Cardiac muscle cell (in vitro differentiated cells and primary cell): Measurements from ENCODE around the gene FKBP5. TPM values are rescaled to one million over a fixed set of nuclear protein-coding genes. Genes with fewer than 3 reads are reported as not detected.

Experiments used
- DNase-seq, 2 donors: peaks; one replicate each; pipeline versions ENCODE4 v3.0.0 to v3.0.0-alpha.2; 2010 to 2017; ENCODE audit warnings: low read depth in 1 of 2, low spot score in 1 of 2
- H3K27ac ChIP-seq: fragments of 200-600 bp; sonication (generic); 2 replicates; pipeline ENCODE4 v1.5.1; 2016
- H3K27me3 ChIP-seq: fragments of 200-600 bp; sonication (generic); 2 replicates; pipeline ENCODE4 v1.6.0; 2016; ENCODE audit warnings: control low read depth
- H3K36me3 ChIP-seq: fragments of 200-600 bp; sonication (generic); 2 replicates; pipeline ENCODE4 v1.5.1; 2016; ENCODE audit warnings: control low read depth
- H3K4me1 ChIP-seq: fragments of 200-600 bp; sonication (generic); 2 replicates; pipeline ENCODE4 v1.8.1; 2017; ENCODE audit warnings: low read depth, mild to moderate bottlenecking, mixed run types
- H3K4me3 ChIP-seq: fragments of 200-600 bp; sonication (generic); 2 replicates; pipeline ENCODE4 v1.5.1; 2016; ENCODE audit warnings: mild to moderate bottlenecking
- H3K9me3 ChIP-seq: fragments of 200-600 bp; sonication (generic); 2 replicates; pipeline ENCODE4 v1.5.1; 2017; ENCODE audit warnings: low read depth, mild to moderate bottlenecking, control low read depth
- polyA plus RNA-seq: library from polyadenylated mRNA; unstranded; fragments of >200 nt; fragmentation: Nextera tagmentation; extraction: Ambion mirVana; gene quantifications from 2 replicates; pipeline ENCODE4 v1.2.1, GENCODE V29; 2016
- total RNA-seq: library from RNA; depleted of rRNA; stranded (reverse); fragments of >200 nt; gene quantifications from 2 replicates; pipeline ENCODE4 v1.2.3, GENCODE V29; 2016
- TF ChIP-seq, protein P1 (sequence below): IDR thresholded peaks from 2 replicates; pipeline ENCODE4 v1.5.1; 2012; ENCODE audit warnings: low read depth, mild to moderate bottlenecking, low read length

FKBP5 gene
- total and polyA plus RNA-seq, 2 experiments from 2014 or later, result 32.4 to 53.0 TPM

DNA sequence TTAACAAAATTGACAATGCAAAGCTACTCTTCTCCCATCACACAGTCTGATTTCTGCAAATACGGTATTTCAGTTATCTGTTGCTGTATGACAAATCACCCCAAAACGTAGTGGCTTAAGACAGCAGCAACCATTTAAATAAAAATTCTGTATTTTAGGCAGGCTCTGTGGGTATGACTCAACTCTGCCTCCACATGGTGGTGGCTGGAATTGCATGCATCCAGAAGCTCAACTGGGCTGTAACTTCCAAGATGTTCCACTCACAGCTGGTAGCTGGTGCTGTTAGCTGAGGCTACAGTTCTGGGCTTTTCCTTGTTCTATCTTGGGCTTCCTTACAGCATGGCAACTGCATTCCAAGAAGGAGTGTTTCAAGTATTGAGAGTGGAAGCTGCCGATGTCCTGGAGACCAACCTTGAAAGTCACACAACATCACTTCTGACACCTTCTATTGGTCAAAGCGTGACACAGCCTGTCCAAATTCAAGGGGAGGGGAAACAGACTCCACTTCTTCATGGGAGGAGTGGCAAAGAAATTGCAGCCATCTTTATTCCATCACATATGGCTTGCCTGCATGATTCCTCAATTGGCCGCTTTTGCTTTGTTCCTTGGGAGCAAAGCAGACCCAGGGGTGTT lies 136.3 kb downstream of the FKBP5 start:
- Histone ChIP-seq H3K27ac (no peak overlapping the region), H3K4me3 (no peak overlapping the region), H3K27me3 (no peaks in the 10 kb centered on the region), H3K9me3 (no peaks in the 10 kb centered on the region), H3K4me1 (no peaks in the 10 kb centered on the region), H3K36me3 (no peaks in the 10 kb centered on the region)
- TF ChIP-seq, protein P1, sequence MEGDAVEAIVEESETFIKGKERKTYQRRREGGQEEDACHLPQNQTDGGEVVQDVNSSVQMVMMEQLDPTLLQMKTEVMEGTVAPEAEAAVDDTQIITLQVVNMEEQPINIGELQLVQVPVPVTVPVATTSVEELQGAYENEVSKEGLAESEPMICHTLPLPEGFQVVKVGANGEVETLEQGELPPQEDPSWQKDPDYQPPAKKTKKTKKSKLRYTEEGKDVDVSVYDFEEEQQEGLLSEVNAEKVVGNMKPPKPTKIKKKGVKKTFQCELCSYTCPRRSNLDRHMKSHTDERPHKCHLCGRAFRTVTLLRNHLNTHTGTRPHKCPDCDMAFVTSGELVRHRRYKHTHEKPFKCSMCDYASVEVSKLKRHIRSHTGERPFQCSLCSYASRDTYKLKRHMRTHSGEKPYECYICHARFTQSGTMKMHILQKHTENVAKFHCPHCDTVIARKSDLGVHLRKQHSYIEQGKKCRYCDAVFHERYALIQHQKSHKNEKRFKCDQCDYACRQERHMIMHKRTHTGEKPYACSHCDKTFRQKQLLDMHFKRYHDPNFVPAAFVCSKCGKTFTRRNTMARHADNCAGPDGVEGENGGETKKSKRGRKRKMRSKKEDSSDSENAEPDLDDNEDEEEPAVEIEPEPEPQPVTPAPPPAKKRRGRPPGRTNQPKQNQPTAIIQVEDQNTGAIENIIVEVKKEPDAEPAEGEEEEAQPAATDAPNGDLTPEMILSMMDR, result peak; percentile 81
- peak in 1 of 2 donors; percentile 55 for DNase-seq

DNA sequence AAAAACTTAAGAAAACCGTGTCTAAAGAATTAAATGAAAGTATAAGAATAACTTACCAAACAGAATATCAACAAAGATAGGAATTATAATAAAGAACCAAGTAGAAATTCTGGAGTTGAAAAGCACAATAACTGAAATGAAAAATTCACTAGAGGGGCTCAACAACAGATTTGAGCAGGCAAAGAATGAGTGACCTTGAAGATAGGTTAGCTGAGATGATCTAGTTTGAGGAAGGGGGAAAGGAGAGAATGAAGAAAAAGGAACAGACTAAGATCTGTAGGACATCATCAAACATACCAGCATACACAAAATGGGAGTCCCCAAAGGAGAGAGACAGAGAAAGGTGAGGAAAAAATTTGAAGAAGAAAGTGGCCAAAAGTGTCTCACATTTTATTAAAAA lies 138.3 kb downstream of the FKBP5 start:
- Histone ChIP-seq H3K27me3 (no peaks in the 10 kb centered on the region), H3K9me3 (no peaks in the 10 kb centered on the region), H3K27ac (no peak overlapping the region), H3K4me1 (no peaks in the 10 kb centered on the region), H3K36me3 (no peaks in the 10 kb centered on the region), H3K4me3 (no peak overlapping the region)
- TF ChIP-seq, protein P1, result no peak
- DNase-seq, result no peak

DNA sequence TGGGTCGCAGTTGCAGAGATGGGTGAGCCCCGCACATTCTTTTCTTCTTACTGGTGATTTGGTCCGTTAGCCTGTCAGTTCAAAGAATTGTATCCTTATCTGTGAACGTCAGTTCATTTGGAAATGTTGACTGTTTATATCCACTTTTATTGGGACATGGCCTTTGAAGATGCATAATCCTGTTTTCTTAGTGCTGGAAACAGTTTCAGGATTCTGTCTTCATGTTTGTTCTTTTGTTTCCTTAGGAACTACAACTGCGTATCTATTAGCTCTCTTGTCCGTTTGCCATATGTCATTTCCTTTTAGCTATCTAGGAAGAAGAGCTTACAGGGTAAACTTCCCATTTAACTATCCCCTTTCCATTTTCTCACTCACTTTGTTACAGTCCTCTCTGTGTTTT lies 141.0 kb downstream of the FKBP5 start:
- Histone ChIP-seq H3K36me3 (no peaks in the 10 kb centered on the region), H3K4me1 (no peaks in the 10 kb centered on the region)
- TF ChIP-seq, protein P1, result no peak

DNA sequence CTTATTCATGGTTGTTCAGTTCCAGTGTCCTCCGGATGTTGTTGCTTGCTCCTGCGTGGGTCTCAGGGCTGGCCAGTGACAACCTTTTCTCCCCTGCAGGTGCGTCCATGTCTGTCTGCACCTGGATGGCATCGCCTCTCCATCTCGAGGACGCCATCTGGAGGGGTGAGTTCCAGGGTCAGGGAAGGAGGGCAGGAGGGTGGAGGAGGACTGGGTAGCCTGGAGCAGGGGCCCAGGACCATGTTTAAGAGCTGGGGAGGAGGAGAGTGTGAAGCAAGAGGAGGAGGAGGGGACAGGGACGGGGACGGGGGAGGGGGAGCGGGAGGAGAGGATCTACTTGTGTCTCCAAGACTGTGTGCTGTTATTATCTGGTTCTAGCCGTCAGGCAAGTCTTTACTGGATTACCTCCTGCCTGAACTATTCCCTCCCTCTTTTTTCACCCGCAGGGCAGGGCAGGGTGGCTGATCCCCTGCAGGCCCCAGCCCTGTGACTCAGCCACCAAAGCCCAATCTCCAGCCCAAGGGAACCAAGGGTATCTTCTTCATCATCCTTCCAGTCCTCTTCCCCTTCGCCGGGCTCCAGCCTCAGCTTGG lies 143.8 kb downstream of the FKBP5 start:
- Histone ChIP-seq H3K4me3 (no peak overlapping the region), H3K4me1 (no peaks in the 10 kb centered on the region), H3K36me3 (no peaks in the 10 kb centered on the region), H3K27me3 (no peaks in the 10 kb centered on the region), H3K27ac (no peak overlapping the region), H3K9me3 (no peaks in the 10 kb centered on the region)
- DNase-seq, result no peak
- TF ChIP-seq, protein P1, result no peak

More for the DNA sequence above, 141.0 kb downstream of the FKBP5 start:
- H3K27me3 ChIP-seq, result no peaks in the 10 kb centered on the region
- no peak overlapping the region for H3K27ac ChIP-seq
- no peak overlapping the region for H3K4me3 ChIP-seq
- no peaks in the 10 kb centered on the region for H3K9me3 ChIP-seq
- peak in 1 of 2 donors; percentile 35 for DNase-seq

DNA sequence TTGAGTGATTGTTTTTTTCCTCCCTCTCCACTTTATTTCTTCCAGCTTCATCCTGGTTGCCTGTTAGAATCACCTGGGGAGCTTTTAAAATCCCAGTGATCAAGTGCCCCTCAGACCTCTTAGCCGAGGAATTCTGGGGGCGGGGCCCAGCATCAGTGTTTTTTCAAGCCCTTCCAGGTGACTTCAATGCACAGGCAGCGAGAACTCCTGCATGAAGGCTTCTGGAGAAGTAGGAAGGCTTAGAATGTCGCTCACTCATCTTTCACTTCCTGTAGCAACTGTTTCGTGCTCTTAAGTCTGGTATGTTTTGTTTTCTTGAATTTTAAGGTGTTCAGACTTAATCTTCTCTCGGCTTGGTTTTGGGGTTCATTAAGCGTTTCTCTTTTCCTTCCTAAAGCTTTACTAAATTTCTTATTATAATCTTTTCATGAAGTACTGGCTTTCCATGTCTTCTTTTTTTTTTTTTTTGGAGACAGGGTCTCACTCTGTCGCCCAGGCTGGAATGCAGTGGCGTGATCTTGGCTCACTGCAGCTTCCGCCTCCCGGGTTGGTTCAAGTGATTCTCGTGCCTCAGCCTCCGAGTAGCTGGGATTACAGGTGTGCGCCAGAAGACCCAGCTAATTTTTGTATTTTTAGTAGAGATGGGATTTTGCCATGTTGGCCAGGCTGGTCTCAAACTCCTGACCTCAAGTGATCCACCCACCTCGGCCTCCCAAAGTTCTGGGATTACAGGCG lies 145.1 kb downstream of the FKBP5 start:
- Histone ChIP-seq H3K27me3 (no peaks in the 10 kb centered on the region), H3K27ac (no peak overlapping the region), H3K4me3 (no peak overlapping the region), H3K9me3 (no peaks in the 10 kb centered on the region), H3K36me3 (no peaks in the 10 kb centered on the region), H3K4me1 (no peaks in the 10 kb centered on the region)
- TF ChIP-seq, protein P1, result no peak
- no peak for DNase-seq
